IMR-90 (cell line): Measurements from ENCODE around the gene GBA3. TPM values are rescaled to one million over a fixed set of nuclear protein-coding genes. Genes with fewer than 3 reads are reported as not detected.

Source experiments
- ATAC-seq: fragments of 200-7000 bp; cut with Tn5 transposase; 2 replicates; pipeline ENCODE4 v1.9.1; 2020; ENCODE audit warnings: low read depth, mild to moderate bottlenecking, moderate library complexity
- BruUV-seq: library from RNA; stranded (reverse); fragments of 400-500 nt; replicated peaks from 2 replicates; lab custom pipeline; 2021; lab: Mats Ljungman, UMichigan
- CTCF ChIA-PET: fragments of 300-600 bp; formaldehyde crosslinking; extraction: SDS; loops from one replicate; lab custom pipeline; 2021; ENCODE audit warnings: antibody characterized with exemption; lab: Yijun Ruan, JAX
- POLR2A ChIA-PET: fragments of 300-600 bp; sonication (Branson Sonifier 250); formaldehyde crosslinking; loops from one replicate; lab custom pipeline; 2022; ENCODE audit warnings: antibody characterized with exemption; ENCODE audit not compliant: unreplicated experiment; lab: Charles Lee
- DNase-seq: peaks from one replicate; pipeline ENCODE4 v3.0.0; 2013
- H2AFZ ChIP-seq: replicated peaks from 2 replicates; pipeline ENCODE3; 2013; ENCODE audit warnings: low read length, mild to moderate bottlenecking; ENCODE audit not compliant: poor library complexity
- H2AK5ac ChIP-seq: 2 replicates; pipeline ENCODE4 v1.6.1; 2013; ENCODE audit warnings: low read depth, low read length, inconsistent platforms
- H2AK9ac ChIP-seq: replicated peaks from 2 replicates; pipeline ENCODE3; 2013; ENCODE audit warnings: mild to moderate bottlenecking, low read depth, low read length, moderate library complexity; ENCODE audit not compliant: poor library complexity
- H2BK120ac ChIP-seq: 2 replicates; pipeline ENCODE4 v1.6.1; 2013; ENCODE audit warnings: low read depth, low read length, inconsistent platforms
- H2BK15ac ChIP-seq: 3 replicates; pipeline ENCODE4 v1.6.1; 2013; ENCODE audit warnings: low read depth, low read length, inconsistent platforms
- H2BK20ac ChIP-seq: 2 replicates; pipeline ENCODE4 v1.6.1; 2013; ENCODE audit warnings: low read depth, mild to moderate bottlenecking, inconsistent platforms, low read length, moderate library complexity
- H2BK5ac ChIP-seq: 2 replicates; pipeline ENCODE4 v1.6.1; 2013; ENCODE audit warnings: mild to moderate bottlenecking, low read depth, low read length, inconsistent platforms; ENCODE audit not compliant: poor library complexity, severe bottlenecking
- H3K14ac ChIP-seq: replicated peaks from 2 replicates; pipeline ENCODE4 v1.6.1; 2013; ENCODE audit warnings: low read depth, low read length, inconsistent platforms
- H3K18ac ChIP-seq: 2 replicates; pipeline ENCODE4 v1.6.1; 2013; ENCODE audit warnings: low read depth, low read length, control low read depth
- H3K23ac ChIP-seq: 2 replicates; pipeline ENCODE4 v1.6.1; 2013; ENCODE audit warnings: low read depth, low read length, inconsistent platforms
- H3K27ac ChIP-seq: 2 replicates; pipeline ENCODE4 v1.5.1; 2013; ENCODE audit warnings: mild to moderate bottlenecking, control low read depth, low read length; ENCODE audit not compliant: insufficient read depth
- H3K27me3 ChIP-seq: 2 replicates; pipeline ENCODE4 v1.6.1; 2013; ENCODE audit warnings: low read length; ENCODE audit not compliant: control insufficient read depth, insufficient read depth
- H3K36me3 ChIP-seq: 2 replicates; pipeline ENCODE4 v1.6.1; 2013; ENCODE audit warnings: low read length, mixed read lengths; ENCODE audit not compliant: control insufficient read depth, insufficient read depth
- H3K4ac ChIP-seq: 2 replicates; pipeline ENCODE4 v1.6.1; 2013; ENCODE audit warnings: low read depth, low read length, inconsistent platforms
- H3K4me1 ChIP-seq: 2 replicates; pipeline ENCODE4 v1.6.1; 2013; ENCODE audit warnings: low read length, mixed read lengths; ENCODE audit not compliant: control insufficient read depth, insufficient read depth
- H3K4me2 ChIP-seq: 2 replicates; pipeline ENCODE4 v1.6.1; 2013; ENCODE audit warnings: low read depth, mild to moderate bottlenecking, control low read depth, low read length, moderate library complexity
- H3K4me3 ChIP-seq: 2 replicates; pipeline ENCODE4 v1.5.1; 2013; ENCODE audit warnings: low read depth, mild to moderate bottlenecking, control low read depth, low read length, moderate library complexity; ENCODE audit not compliant: insufficient read depth
- H3K56ac ChIP-seq: 2 replicates; pipeline ENCODE4 v1.6.1; 2013; ENCODE audit warnings: low read length, inconsistent platforms; ENCODE audit not compliant: insufficient read depth; ENCODE audit errors: extremely low read depth
- H3K79me1 ChIP-seq, 2 experiments: 2 replicates each; pipeline ENCODE4 v1.6.1; 2013; ENCODE audit warnings: low read length in 2 of 2, inconsistent platforms in 1 of 2, low read depth in 1 of 2
- H3K9ac ChIP-seq: 2 replicates; pipeline ENCODE4 v1.6.1; 2013; ENCODE audit warnings: low read depth, low read length, control low read depth
- H3K9me1 ChIP-seq: 2 replicates; pipeline ENCODE4 v1.6.1; 2013; ENCODE audit warnings: low read length, inconsistent platforms; ENCODE audit not compliant: insufficient read depth
- H3K9me3 ChIP-seq: 2 replicates; pipeline ENCODE4 v1.6.1; 2013; ENCODE audit warnings: low read length; ENCODE audit not compliant: control insufficient read depth, insufficient read depth
- H4K20me1 ChIP-seq: 2 replicates; pipeline ENCODE4 v1.6.1; 2013; ENCODE audit warnings: low read length, inconsistent platforms; ENCODE audit not compliant: insufficient read depth
- H4K5ac ChIP-seq: 2 replicates; pipeline ENCODE4 v1.6.1; 2013; ENCODE audit warnings: mild to moderate bottlenecking, low read depth, low read length, control low read depth
- H4K8ac ChIP-seq, 2 experiments: 2 replicates each; pipeline ENCODE4 v1.6.1; 2013; ENCODE audit warnings: low read depth in 2 of 2, low read length in 2 of 2, control low read depth in 1 of 2, inconsistent platforms in 1 of 2
- H4K91ac ChIP-seq: 2 replicates; pipeline ENCODE4 v1.6.1; 2013; ENCODE audit warnings: low read depth, low read length, inconsistent platforms; ENCODE audit not compliant: insufficient read depth
- BHLHE40 ChIP-seq: fragments of 150-350 bp; IDR thresholded peaks from 2 replicates; pipeline ENCODE4 v1.6.1; 2016; ENCODE audit warnings: mild to moderate bottlenecking, low read depth, low read length
- ELK1 ChIP-seq: fragments of 150-350 bp; IDR thresholded peaks from 2 replicates; pipeline ENCODE4 v1.6.1; 2016; ENCODE audit warnings: low read depth, mild to moderate bottlenecking, low read length, moderate library complexity, borderline replicate concordance
- FOS ChIP-seq: fragments of 150-350 bp; IDR thresholded peaks from 2 replicates; pipeline ENCODE4 v1.6.1; 2016; ENCODE audit warnings: low read depth, low read length
- MAFK ChIP-seq: IDR thresholded peaks from 2 replicates; pipeline ENCODE4 v1.6.1; 2012; ENCODE audit warnings: low read depth, low read length, improper control_type of control experiment
- MAZ ChIP-seq: IDR thresholded peaks from 2 replicates; pipeline ENCODE4 v1.6.1; 2012; ENCODE audit warnings: low read depth, mild to moderate bottlenecking, low read length, improper control_type of control experiment, moderate library complexity, borderline replicate concordance
- MXI1 ChIP-seq: IDR thresholded peaks from 2 replicates; pipeline ENCODE4 v1.6.1; 2012; ENCODE audit warnings: low read depth, mild to moderate bottlenecking, low read length, moderate library complexity, borderline replicate concordance
- RAD21 ChIP-seq: IDR thresholded peaks from 2 replicates; pipeline ENCODE4 v1.6.1; 2012; ENCODE audit warnings: low read length, improper control_type of control experiment
- WGBS, 2 experiments: methylation state at CpG; one replicate each; pipeline versions ENCODE4 v1.1.5 to v1.1.7; 2013; ENCODE audit warnings: missing lambda C conversion rate in 2 of 2; ENCODE audit not compliant: insufficient read length in 1 of 2; ENCODE audit errors: extremely low coverage in 2 of 2; 5-methylcytosine and 5-hydroxymethylcytosine counted together
- dilution Hi-C: fragments of 300-500 bp; cut with HindIII; formaldehyde crosslinking; loops from one replicate; pipeline ENCODE4 v1.14.3; 2018; ENCODE audit warnings: low sequenced_read_pairs; ENCODE audit not compliant: unreplicated experiment
- in situ Hi-C: fragments of 300-500 bp; cut with MboI; formaldehyde crosslinking; loops from 3 replicates; pipeline ENCODE4 v1.14.3; 2019; ENCODE audit warnings: low sequenced_read_pairs, inconsistent platforms, mixed read lengths
- intact Hi-C: fragments of 100-400 bp; cut with micrococcal nuclease; formaldehyde crosslinking; loops from 2 replicates; pipeline ENCODE4 v1.10.0; 2022
- polyA plus RNA-seq, 3 experiments: library from polyadenylated mRNA; depleted of rRNA; stranded (reverse); fragments of >200 nt; gene quantifications; 2 replicates each; pipeline ENCODE4 v1.2.3, GENCODE V29; 2012; ENCODE audit warnings: low replicate concordance in 1 of 3
- total RNA-seq: library from RNA; depleted of rRNA; stranded (reverse); fragments of >200 nt; gene quantifications from 2 replicates; pipeline ENCODE4 v1.2.3, GENCODE V29; 2012

The GBA3 gene
- total and polyA plus RNA-seq, 2 of the 4 experiments (the other 2 are of a cell fraction): not detected

- Histone ChIP-seq H3K9ac (no peak overlapping the region), H2AK9ac (no peak overlapping the region), H3K4me1 (no peaks in the 10 kb centered on the region), H3K36me3 (no peaks in the 10 kb centered on the region), H2BK15ac (no peak overlapping the region), H3K9me3 (0 out of 2 replicates have a peak, but pooled peaks cover 2% of the 10 kb centered on the region), H2AFZ (no peak overlapping the region), H3K18ac (no peak overlapping the region), H3K27me3 (no peaks in the 10 kb centered on the region), H2BK120ac (no peak overlapping the region), H3K79me1 (no peaks in the 10 kb centered on the region), H4K91ac (no peak overlapping the region), H4K8ac (no peak overlapping the region), H3K4me3 (no peak overlapping the region), H3K23ac (no peak overlapping the region), H3K56ac (no peak overlapping the region), H2AK5ac (no peak overlapping the region), H3K9me1 (no peaks in the 10 kb centered on the region), H2BK5ac (no peak overlapping the region), H3K4ac (no peak overlapping the region), H4K5ac (no peak overlapping the region), H3K27ac (no peak overlapping the region), H4K20me1 (no peaks in the 10 kb centered on the region), H3K4me2 (no peak overlapping the region), H3K14ac (no peak overlapping the region), H2BK20ac (no peak overlapping the region)
- BruUV-seq: no TSS peak
- TF ChIP-seq RAD21 (no peak), ELK1 (no peak), FOS (no peak), MAZ (no peak), MAFK (no peak), MXI1 (no peak), BHLHE40 (no peak)
- in situ Hi-C loops: no loop called here
- intact Hi-C loops: no loop called here
- ChIA-PET POLR2A (no interaction called here), CTCF (no interaction called here)
- WGBS, 2 experiments: no CpG with 5 or more reads among the region's 3 CpGs
- dilution Hi-C loops: no loop called here
- DNase-seq (no peak), ATAC-seq (no peak)
Observed at GRCh38 chr4:22739968-22740367, 47.2 kb downstream of the GBA3 start.
